GM19463 (cell line): Measurements from ENCODE around the gene TCIRG1.
A peak's percentile ranks its signal among the peaks of the same experiment; 100 is the strongest.

Experiments used
- ATAC-seq: cut with Tn5 transposase; IDR thresholded peaks from one replicate; pipeline ENCODE4 v1.9.1; 2021; ENCODE audit warnings: mild to moderate bottlenecking, moderate library complexity; ENCODE audit not compliant: unreplicated experiment

TCIRG1 gene

GRCh38 chr11:68036141-68036716 lies 2.6 kb upstream of the TCIRG1 start:
- no peak for ATAC-seq

- ATAC-seq: no peak
These were observed 2.0 kb upstream of the TCIRG1 start for GRCh38 chr11:68036717-68037239.

GRCh38 chr11:68037411-68038225 lies 1.2 kb upstream of the TCIRG1 start:
- no peak for ATAC-seq

- no peak for ATAC-seq
These were observed 553 bp upstream of the TCIRG1 start for GRCh38 chr11:68038226-68038717.

DNA sequence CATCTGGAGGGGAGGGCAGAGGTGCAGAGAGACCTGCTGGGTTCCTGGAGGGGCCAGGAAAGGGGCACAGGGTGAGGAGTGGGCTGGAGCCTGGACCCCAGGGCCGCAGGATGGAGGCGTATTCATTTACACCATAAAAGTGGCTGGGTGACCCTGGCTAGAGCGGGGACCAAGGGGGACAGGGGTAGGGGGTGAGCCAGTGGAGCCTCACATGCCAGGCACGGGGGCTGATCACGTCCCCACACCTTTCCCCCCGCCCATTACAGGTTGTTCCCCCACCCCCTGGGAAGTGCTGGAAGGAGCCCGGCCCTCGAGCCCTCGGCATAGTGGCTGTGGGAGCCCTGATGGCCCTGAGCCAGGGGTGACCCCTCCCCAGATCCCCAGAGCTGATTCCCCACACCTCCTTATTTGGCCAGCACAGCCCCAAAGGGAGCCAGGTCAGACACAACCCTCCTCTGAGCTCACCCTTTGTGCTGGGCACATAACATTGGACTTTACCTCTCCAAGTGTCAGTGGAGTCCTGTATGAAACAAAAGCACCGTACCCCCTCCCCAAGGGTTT lies 781 bp downstream of the TCIRG1 start:
- no peak for ATAC-seq

GRCh38 chr11:68040101-68040956 lies 1.5 kb downstream of the TCIRG1 start:
- peak; percentile 74 for ATAC-seq

GRCh38 chr11:68040957-68041591 lies 2.2 kb downstream of the TCIRG1 start:
- ATAC-seq: no peak

DNA sequence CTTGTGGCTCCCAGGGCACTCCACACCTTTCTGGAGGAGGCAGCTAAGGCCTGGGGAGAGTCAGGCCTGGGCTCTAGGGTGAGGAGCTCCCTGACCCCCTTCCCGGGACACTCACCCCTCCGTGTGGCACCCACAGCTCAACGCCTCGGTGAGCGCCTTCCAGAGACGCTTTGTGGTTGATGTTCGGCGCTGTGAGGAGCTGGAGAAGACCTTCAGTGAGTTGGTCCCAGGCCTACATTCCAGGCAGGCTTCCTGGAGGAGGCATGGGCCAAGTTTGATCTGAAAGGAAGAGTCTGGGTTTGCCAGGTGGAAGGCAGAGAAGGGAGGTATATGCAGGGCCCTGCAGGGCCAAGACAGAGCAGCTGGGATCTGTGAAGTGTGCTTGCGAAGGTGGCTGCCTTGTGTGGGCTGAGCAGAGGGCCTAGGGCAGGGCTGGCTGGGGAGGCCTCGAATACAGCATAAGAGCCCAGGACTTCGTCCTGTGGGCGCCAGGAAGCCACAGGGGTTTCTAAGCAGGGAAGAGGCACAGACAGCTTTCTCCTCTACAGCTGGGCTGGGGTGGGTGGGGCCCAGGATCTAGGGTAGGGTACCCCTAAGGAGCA lies 2.9 kb downstream of the TCIRG1 start:
- ATAC-seq: no peak

DNA sequence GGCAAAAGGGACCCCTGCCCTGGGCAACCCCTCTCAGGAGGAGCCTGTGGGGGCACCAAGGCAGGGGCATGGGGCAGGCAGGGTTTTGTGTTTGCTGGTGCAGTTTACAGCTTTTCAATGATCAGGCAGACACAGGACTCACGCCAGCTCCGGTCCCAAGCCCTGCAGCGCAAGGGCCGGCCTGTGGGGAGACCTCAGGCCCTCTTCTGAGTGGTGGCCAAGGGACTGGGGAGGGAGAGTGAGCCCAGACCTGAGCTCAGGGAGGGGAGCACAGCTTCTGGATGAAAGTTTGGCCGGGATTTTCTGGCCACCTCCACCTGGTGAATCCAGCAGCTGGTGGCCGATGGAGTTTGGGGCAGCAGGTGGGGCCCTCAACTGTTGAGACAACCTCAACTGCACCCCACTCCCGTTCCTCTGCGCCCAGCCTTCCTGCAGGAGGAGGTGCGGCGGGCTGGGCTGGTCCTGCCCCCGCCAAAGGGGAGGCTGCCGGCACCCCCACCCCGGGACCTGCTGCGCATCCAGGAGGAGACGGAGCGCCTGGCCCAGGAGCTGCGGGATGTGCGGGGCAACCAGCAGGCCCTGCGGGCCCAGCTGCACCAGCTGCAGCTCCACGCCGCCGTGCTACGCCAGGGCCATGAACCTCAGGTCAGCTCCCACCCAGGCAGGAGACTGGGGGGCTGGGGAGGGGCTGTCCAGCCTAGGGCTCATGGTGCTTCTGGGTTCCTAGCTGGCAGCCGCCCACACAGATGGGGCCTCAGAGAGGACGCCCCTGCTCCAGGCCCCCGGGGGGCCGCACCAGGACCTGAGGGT lies 3.6 kb downstream of the TCIRG1 start:
- ATAC-seq: no peak

- no peak for ATAC-seq
These were observed 4.2 kb downstream of the TCIRG1 start for GRCh38 chr11:68043029-68043348.

DNA sequence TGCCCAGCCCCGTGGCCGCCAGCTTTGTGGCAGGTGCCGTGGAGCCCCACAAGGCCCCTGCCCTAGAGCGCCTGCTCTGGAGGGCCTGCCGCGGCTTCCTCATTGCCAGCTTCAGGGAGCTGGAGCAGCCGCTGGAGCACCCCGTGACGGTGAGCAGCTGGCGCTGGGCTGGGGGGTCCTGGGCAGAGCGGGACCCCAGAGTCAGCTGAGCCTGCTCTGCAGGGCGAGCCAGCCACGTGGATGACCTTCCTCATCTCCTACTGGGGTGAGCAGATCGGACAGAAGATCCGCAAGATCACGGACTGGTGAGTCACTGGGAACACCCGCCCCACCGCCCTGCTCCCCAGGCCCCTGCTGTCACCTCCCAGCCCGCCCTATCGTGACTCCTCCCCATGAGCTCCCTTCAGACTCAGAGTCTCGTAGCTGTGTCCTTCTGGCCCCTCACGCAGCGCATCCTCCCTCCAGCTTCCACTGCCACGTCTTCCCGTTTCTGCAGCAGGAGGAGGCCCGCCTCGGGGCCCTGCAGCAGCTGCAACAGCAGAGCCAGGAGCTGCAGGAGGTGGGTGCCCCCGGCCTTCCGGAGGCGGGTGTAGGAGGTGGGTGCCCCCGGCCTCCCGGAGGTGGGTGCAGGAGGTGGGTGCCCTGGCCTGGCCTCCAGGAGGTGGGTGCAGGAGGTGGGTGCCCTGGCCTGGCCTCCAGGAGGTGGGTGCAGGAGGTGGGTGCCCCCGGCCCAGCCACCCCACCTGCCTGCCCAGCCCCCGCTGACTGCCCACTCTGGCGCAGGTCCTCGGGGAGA lies 4.7 kb downstream of the TCIRG1 start:
- no peak for ATAC-seq

- ATAC-seq: no peak
These were observed 5.5 kb downstream of the TCIRG1 start for GRCh38 chr11:68044145-68044813.

DNA sequence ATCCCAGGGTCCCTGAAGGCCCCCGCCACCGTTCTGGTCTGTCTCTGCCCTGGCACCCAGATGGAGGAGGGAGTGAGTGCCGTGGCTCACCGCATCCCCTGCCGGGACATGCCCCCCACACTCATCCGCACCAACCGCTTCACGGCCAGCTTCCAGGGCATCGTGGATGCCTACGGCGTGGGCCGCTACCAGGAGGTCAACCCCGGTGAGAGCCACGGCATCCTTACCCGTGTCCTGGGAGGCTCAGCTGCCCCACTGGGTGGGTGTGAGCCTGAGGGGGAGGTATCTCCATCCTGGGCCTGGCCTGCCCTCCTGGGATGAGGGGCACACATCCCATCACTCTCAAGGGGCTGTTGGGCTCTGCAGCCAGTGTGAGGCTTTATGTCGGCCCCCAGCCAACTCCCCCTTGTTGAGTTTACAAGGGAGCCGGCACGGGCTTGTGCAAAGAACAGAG lies 6.1 kb downstream of the TCIRG1 start:
- no peak for ATAC-seq

DNA sequence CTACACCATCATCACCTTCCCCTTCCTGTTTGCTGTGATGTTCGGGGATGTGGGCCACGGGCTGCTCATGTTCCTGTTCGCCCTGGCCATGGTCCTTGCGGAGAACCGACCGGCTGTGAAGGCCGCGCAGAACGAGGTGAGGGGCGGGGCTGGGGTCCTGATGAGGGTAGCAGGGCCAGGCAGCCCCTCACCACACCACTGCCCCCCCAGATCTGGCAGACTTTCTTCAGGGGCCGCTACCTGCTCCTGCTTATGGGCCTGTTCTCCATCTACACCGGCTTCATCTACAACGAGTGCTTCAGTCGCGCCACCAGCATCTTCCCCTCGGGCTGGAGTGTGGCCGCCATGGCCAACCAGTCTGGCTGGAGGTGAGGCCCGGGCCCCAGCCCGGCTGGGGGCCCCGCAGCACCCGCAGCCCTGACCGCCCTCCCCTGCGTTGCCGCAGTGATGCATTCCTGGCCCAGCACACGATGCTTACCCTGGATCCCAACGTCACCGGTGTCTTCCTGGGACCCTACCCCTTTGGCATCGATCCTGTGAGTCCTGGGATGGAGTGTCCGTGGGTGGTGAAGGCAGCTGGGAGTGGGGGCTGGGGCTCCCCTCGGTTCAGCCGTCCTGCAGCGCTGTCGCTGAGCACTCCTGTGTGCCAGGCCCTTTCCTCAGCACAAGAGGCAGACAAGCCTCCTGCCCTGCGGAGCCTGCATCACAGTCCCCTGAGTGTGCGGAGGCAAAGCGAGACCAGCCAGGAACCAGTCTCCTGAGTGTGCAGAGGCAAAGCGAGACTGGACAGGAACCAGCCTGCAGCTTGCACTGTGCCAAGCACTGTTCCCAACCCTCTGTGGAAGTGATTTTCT lies 8.8 kb downstream of the TCIRG1 start:
- no peak for ATAC-seq

GRCh38 chr11:68048681-68049508 lies 10.1 kb downstream of the TCIRG1 start:
- no peak for ATAC-seq
